ENCODE data around the gene SETBP1.

Gene SETBP1

GRCh38 chr18:44733069-44733753 is 52.5 kb downstream of the SETBP1 start:
- DNase-seq = no peak

GRCh38 chr18:44733754-44734465 is 53.2 kb downstream of the SETBP1 start:
- DNase-seq = no peak

- no peak for DNase-seq
Measured at GRCh38 chr18:44735096-44735495, 54.4 kb downstream of the SETBP1 start.

GRCh38 chr18:44736664-44737380 is 56.1 kb downstream of the SETBP1 start:
- no peak for DNase-seq

GRCh38 chr18:44737623-44738022 is 56.9 kb downstream of the SETBP1 start:
- no peak for DNase-seq

GRCh38 chr18:44740000-44740399 is 59.3 kb downstream of the SETBP1 start:
- DNase-seq = no peak

- DNase-seq = no peak
Measured at GRCh38 chr18:44741085-44741484, 60.4 kb downstream of the SETBP1 start.

- no peak for DNase-seq
Measured at GRCh38 chr18:44741511-44741910, 60.8 kb downstream of the SETBP1 start.

- DNase-seq = no peak
Measured at GRCh38 chr18:44742126-44742525, 61.4 kb downstream of the SETBP1 start.

GRCh38 chr18:44742718-44743311 is 62.1 kb downstream of the SETBP1 start:
- DNase-seq = no peak

GRCh38 chr18:44743631-44744030 is 62.9 kb downstream of the SETBP1 start:
- DNase-seq = no peak

GRCh38 chr18:44744161-44745121 is 63.8 kb downstream of the SETBP1 start:
- no peak for DNase-seq

GRCh38 chr18:44747157-44747556 is 66.5 kb downstream of the SETBP1 start:
- no peak for DNase-seq

- DNase-seq = no peak
Measured at GRCh38 chr18:44748582-44748981, 67.9 kb downstream of the SETBP1 start.

GRCh38 chr18:44750774-44751173 is 70.1 kb downstream of the SETBP1 start:
- no peak for DNase-seq

GRCh38 chr18:44754567-44754966 is 73.9 kb downstream of the SETBP1 start:
- no peak for DNase-seq

GRCh38 chr18:44758861-44759631 is 78.4 kb downstream of the SETBP1 start:
- DNase-seq = no peak

GRCh38 chr18:44759925-44760342 is 79.2 kb downstream of the SETBP1 start:
- no peak for DNase-seq

- DNase-seq = no peak
Measured at GRCh38 chr18:44761812-44762211, 81.1 kb downstream of the SETBP1 start.

GRCh38 chr18:44763327-44763726 is 82.6 kb downstream of the SETBP1 start:
- DNase-seq = no peak

- DNase-seq = no peak
Measured at GRCh38 chr18:44764863-44765262, 84.2 kb downstream of the SETBP1 start.
